Transverse colon (tissue), 4 donors: ENCODE results near the gene RSF1. TPM values are rescaled to one million over a fixed set of nuclear protein-coding genes. Genes with fewer than 3 reads are reported as not detected.

Experiments
- DNase-seq: peaks from one replicate; pipeline ENCODE4 v3.0.0-alpha.2; 2019
- H3K27ac ChIP-seq, 4 donors: fragments of 200-600 bp; sonication (generic); 2 replicates each; pipeline ENCODE4 v1.5.1; 2016 to 2018; ENCODE audit warnings: inconsistent platforms in 4 of 4
- H3K27me3 ChIP-seq: fragments of 200-600 bp; sonication (generic); 2 replicates; pipeline ENCODE4 v1.5.1; 2017; ENCODE audit warnings: inconsistent platforms
- H3K36me3 ChIP-seq, 4 donors: fragments of 200-600 bp; sonication (generic); 2 replicates each; pipeline ENCODE4 v1.5.1; 2017 to 2019; ENCODE audit warnings: inconsistent platforms in 4 of 4
- H3K4me1 ChIP-seq, 4 donors: fragments of 200-600 bp; sonication (generic); 2 replicates each; pipeline ENCODE4 v1.5.1; 2017 to 2020; ENCODE audit warnings: inconsistent platforms in 4 of 4
- H3K4me3 ChIP-seq, 4 donors: fragments of 200-600 bp; sonication (generic); 1 replicate in 1 of 4; 2 replicates in 3 of 4; pipeline versions ENCODE4 v1.5.1 to v1.6.1; 2017 to 2019; ENCODE audit warnings: inconsistent platforms in 4 of 4
- H3K9me3 ChIP-seq, 2 donors: fragments of 200-600 bp; sonication (generic); 2 replicates each; pipeline ENCODE4 v1.5.1; 2017 to 2019; ENCODE audit warnings: inconsistent platforms in 2 of 2
- EP300 ChIP-seq: sonication (generic); formaldehyde crosslinking; IDR thresholded peaks from one replicate; pipeline ENCODE4 v1.6.1; 2017; ENCODE audit warnings: antibody characterized with exemption, low read depth
- POLR2A ChIP-seq: fragments of 450-650 bp; IDR thresholded peaks from one replicate; pipeline ENCODE4 v1.6.1; 2016; ENCODE audit warnings: antibody characterized with exemption, mild to moderate bottlenecking, moderate library complexity
- POLR2AphosphoS5 ChIP-seq, 3 donors: sonication (generic); formaldehyde crosslinking; IDR thresholded peaks; one replicate each; pipeline ENCODE4 v1.6.1; 2016; ENCODE audit warnings: antibody characterized with exemption in 3 of 3
- WGBS, 2 donors: methylation state at CpG; one replicate each; pipeline ENCODE4 v1.1.5; 2018; ENCODE audit warnings: low coverage in 1 of 2; 5-methylcytosine and 5-hydroxymethylcytosine counted together
- in situ Hi-C, 4 donors: fragments of 200-750 bp; cut with MboI; loops; one replicate each; pipeline versions ENCODE4 v1.15.0 to v1.15.1; 2017; ENCODE audit warnings: low sequenced_read_pairs in 3 of 4, low pct_ligation_motif_present in 1 of 4, low pct_unique_long_range_greater_than_20kb in 1 of 4
- intact Hi-C: fragments of 100-400 bp; cut with DNase I; formaldehyde crosslinking; loops from one replicate; pipeline ENCODE4 v1.15.1; 2023; ENCODE audit warnings: low total_unique reads
- total RNA-seq, 4 donors: library from RNA; depleted of rRNA; stranded (reverse); fragments of >200 nt; gene quantifications; one replicate each; pipeline ENCODE4 v1.1.0, GENCODE V29; 2016
- TF ChIP-seq, protein P1 (sequence below), 5 experiments: fragments of 200-600 bp in 3 of 5; fragments of 450-650 bp in 2 of 5; sonication (generic) in 3 of 5; IDR thresholded peaks; 1 replicate in 2 of 5; 2 replicates in 3 of 5; pipeline ENCODE4 v1.5.1; 2016 to 2017; ENCODE audit warnings: antibody characterized with exemption in 5 of 5, inconsistent platforms in 3 of 5, mild to moderate bottlenecking in 2 of 5, moderate library complexity in 1 of 5

RSF1 gene
- total RNA-seq, 4 donors from 2014 or later = 45.6 to 72.8 (median 58.1) TPM

DNA sequence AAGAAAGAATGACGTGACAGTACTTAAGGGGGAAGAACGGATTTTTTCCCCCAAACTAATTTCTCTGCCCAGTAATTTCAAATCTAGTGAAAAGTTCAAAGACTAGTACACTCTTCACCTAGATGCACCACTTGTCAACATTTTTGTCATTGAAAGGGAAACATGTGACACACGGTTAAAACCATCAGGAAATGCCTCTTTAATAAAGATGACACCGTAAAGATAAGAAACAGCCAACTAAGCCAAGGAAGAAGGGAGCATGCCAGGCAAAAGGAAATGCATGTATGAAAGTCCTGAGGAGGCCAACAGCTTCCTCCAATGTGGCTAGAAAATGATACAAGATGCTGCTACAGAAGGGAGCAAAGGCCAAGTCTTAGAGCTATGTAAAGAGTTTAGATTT, 49.4 kb downstream of the RSF1 start:
- in situ Hi-C loops = no loop called here
- Histone ChIP-seq H3K36me3 (no peaks in the 10 kb centered on the region), H3K4me1 (peaks cover 0 to 19% (median 5%) of the 10 kb centered on the region in 4 donors), H3K27me3 (no peaks in the 10 kb centered on the region), H3K27ac (no peak overlapping the region), H3K9me3 (no peaks in the 10 kb centered on the region), H3K4me3 (no peak overlapping the region)
- WGBS, 2 donors = 51 to 60% methylated on average over 4 of the region's 4 CpGs
- TF ChIP-seq, protein P1, sequence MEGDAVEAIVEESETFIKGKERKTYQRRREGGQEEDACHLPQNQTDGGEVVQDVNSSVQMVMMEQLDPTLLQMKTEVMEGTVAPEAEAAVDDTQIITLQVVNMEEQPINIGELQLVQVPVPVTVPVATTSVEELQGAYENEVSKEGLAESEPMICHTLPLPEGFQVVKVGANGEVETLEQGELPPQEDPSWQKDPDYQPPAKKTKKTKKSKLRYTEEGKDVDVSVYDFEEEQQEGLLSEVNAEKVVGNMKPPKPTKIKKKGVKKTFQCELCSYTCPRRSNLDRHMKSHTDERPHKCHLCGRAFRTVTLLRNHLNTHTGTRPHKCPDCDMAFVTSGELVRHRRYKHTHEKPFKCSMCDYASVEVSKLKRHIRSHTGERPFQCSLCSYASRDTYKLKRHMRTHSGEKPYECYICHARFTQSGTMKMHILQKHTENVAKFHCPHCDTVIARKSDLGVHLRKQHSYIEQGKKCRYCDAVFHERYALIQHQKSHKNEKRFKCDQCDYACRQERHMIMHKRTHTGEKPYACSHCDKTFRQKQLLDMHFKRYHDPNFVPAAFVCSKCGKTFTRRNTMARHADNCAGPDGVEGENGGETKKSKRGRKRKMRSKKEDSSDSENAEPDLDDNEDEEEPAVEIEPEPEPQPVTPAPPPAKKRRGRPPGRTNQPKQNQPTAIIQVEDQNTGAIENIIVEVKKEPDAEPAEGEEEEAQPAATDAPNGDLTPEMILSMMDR (IDR thresholded peaks at IDR 0.05) = no peak
- TF ChIP-seq EP300 = no peak
- TF ChIP-seq POLR2AphosphoS5 (IDR thresholded peaks at IDR 0.05) = no peak
- TF ChIP-seq POLR2A = no peak
- DNase-seq = no peak
- intact Hi-C loops = no loop called here

DNA sequence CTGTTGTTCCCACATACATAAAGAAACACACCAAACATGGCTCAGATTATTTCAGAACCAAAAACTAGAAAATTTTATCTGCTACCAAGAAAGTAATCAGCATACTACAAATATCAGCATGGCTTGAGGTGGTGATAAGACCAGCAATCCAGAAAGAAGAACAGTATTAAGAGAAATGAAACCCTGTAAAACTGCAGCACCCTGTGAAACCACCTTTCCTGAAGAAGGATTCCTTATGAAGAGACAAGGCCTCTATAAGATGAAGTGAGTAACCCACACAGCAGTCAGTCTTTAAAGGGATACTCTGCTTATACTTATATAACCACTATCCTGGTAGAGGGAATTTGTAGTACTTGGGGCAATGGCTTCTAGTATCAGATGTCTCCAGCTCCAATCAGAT, 49.9 kb downstream of the RSF1 start:
- Histone ChIP-seq H3K27ac (no peak overlapping the region), H3K9me3 (no peaks in the 10 kb centered on the region), H3K36me3 (no peaks in the 10 kb centered on the region), H3K4me1 (peaks cover 0 to 19% (median 5%) of the 10 kb centered on the region in 4 donors), H3K27me3 (no peaks in the 10 kb centered on the region), H3K4me3 (no peak overlapping the region)
- no peak for DNase-seq
- in situ Hi-C loops = no loop called here
- intact Hi-C loops = no loop called here
- TF ChIP-seq POLR2A = no peak
- TF ChIP-seq, protein P1 (IDR thresholded peaks at IDR 0.05) = no peak
- TF ChIP-seq EP300 = no peak
- no peak for TF ChIP-seq POLR2AphosphoS5 (IDR thresholded peaks at IDR 0.05)

DNA sequence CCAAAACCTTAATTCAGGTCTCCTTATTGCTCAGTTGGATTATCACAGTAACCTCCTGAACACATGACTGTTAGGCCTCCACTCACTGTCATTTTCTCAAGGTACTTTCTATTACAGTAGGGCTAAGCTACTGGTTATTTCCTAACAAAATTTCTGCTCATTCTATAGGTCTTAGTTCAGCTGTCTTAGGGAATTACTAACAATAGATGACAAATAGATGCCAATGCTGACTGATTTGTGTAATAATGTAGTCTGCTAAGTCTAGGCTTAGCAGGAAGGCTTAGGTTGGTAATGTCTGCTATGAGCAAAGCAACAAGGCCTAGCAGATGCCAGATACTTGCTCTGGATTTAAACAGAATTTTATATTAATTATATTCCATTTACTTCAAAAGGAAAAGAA, 58.1 kb downstream of the RSF1 start:
- in situ Hi-C loops (no loop called here), intact Hi-C loops (no loop called here)
- Histone ChIP-seq H3K36me3 (peaks cover 0 to 21% (median 10%) of the 10 kb centered on the region in 4 donors), H3K27me3 (no peaks in the 10 kb centered on the region), H3K9me3 (no peaks in the 10 kb centered on the region), H3K4me3 (no peak overlapping the region), H3K27ac (no peak overlapping the region), H3K4me1 (no peaks in the 10 kb centered on the region)
- no peak for DNase-seq
- TF ChIP-seq EP300 = no peak
- no peak for TF ChIP-seq POLR2AphosphoS5 (IDR thresholded peaks at IDR 0.05)
- TF ChIP-seq, protein P1 (IDR thresholded peaks at IDR 0.05) = no peak
- TF ChIP-seq POLR2A = no peak

DNA sequence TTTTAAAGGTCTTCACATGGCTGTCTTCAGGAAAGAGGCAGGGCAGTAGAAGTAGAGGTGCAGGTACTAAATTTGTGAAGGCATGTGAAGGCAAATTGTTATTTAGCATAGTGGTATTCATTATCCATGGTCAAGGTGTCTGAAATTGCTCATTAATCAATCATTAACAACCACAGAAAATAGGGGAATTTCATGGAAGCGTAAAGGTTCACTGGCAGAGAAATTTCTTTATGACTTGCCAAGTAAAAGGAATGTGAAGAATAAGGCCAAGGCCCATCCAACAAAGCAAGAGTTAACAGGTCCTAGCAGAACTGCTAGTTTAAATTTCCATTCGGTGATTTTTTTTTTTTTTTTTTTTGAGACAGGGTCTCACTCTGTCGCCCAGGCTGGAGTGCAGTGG, 59.0 kb downstream of the RSF1 start:
- Histone ChIP-seq H3K36me3 (peaks cover 0 to 21% (median 10%) of the 10 kb centered on the region in 4 donors), H3K9me3 (no peaks in the 10 kb centered on the region), H3K27ac (no peak overlapping the region), H3K4me1 (no peaks in the 10 kb centered on the region), H3K4me3 (no peak overlapping the region), H3K27me3 (no peaks in the 10 kb centered on the region)
- intact Hi-C loops = no loop called here
- DNase-seq = no peak
- WGBS, 2 donors = 89 to 100% methylated on average over 3 of the region's 3 CpGs
- in situ Hi-C loops = no loop called here
- TF ChIP-seq POLR2A (no peak), EP300 (no peak), POLR2AphosphoS5 (IDR thresholded peaks at IDR 0.05) (no peak)
- TF ChIP-seq, protein P1 (IDR thresholded peaks at IDR 0.05) = no peak
